HEK293 (cell line): ENCODE data around the gene GMPPB.

Experiments used
- CTCF ChIA-PET: fragments of 350-600 bp; formaldehyde crosslinking; extraction: SDS; loops from one replicate; lab custom pipeline; 2021; ENCODE audit warnings: antibody characterized with exemption; lab: Yijun Ruan, JAX
- POLR2A ChIA-PET: fragments of 300-600 bp; formaldehyde crosslinking; extraction: SDS; loops from one replicate; lab custom pipeline; 2020; ENCODE audit warnings: antibody characterized with exemption, inconsistent platforms; lab: Yijun Ruan, JAX
- H3K27ac ChIP-seq: fragments of 200-500 bp; sonication (Bioruptor generic); 2 replicates; pipeline ENCODE4 v1.5.1; 2014; ENCODE audit warnings: low read depth, low read length, control low read depth, inconsistent platforms; ENCODE audit errors: extremely low read depth
- H3K36me3 ChIP-seq, 2 experiments: fragments of 200-500 bp in 1 of 2; sonication (Bioruptor generic) in 1 of 2; 1 replicate in 1 of 2; 2 replicates in 1 of 2; pipeline ENCODE4 v1.5.1; 2014 to 2017; ENCODE audit warnings: inconsistent platforms in 2 of 2, low read length in 2 of 2; ENCODE audit not compliant: control insufficient read depth in 2 of 2, insufficient read depth in 1 of 2
- H3K4me1 ChIP-seq: fragments of 200-500 bp; sonication (Bioruptor generic); 2 replicates; pipeline ENCODE4 v1.5.1; 2014; ENCODE audit warnings: mild to moderate bottlenecking, low read length, inconsistent platforms; ENCODE audit not compliant: control insufficient read depth, insufficient read depth
- H3K4me3 ChIP-seq: 2 replicates; pipeline ENCODE4 v1.5.1; 2011; ENCODE audit warnings: low read depth, mild to moderate bottlenecking, control low read depth, low read length, moderate library complexity
- H3K9me3 ChIP-seq: fragments of 200-500 bp; sonication (Bioruptor generic); 2 replicates; pipeline ENCODE4 v1.5.1; 2014; ENCODE audit warnings: low read depth, low read length, inconsistent platforms; ENCODE audit not compliant: control insufficient read depth, insufficient read depth
- IKZF3 ChIP-seq: fragments of 450-650 bp; IDR thresholded peaks from 2 replicates; pipeline ENCODE4 v1.5.0; 2018; ENCODE audit warnings: missing biosample characterization, mild to moderate bottlenecking, missing genetic modification characterization, moderate library complexity
- KLF9 ChIP-seq: fragments of 450-650 bp; formaldehyde crosslinking; IDR thresholded peaks from 2 replicates; pipeline ENCODE4 v1.5.1; 2016; ENCODE audit warnings: missing biosample characterization, missing genetic modification characterization, low read depth
- PRDM1 ChIP-seq: fragments of 450-650 bp; formaldehyde crosslinking; IDR thresholded peaks from 2 replicates; pipeline ENCODE4; 2016; ENCODE audit warnings: missing biosample characterization, missing genetic modification characterization
- PRDM4 ChIP-seq: fragments of 450-650 bp; formaldehyde crosslinking; IDR thresholded peaks from 2 replicates; pipeline ENCODE4 v1.5.1; 2017; ENCODE audit warnings: missing biosample characterization, missing genetic modification characterization
- REPIN1 ChIP-seq: fragments of 450-650 bp; formaldehyde crosslinking; IDR thresholded peaks from 2 replicates; pipeline ENCODE4 v1.5.1; 2017; ENCODE audit warnings: missing biosample characterization, missing genetic modification characterization, low read depth
- TCF7L2 ChIP-seq: IDR thresholded peaks from 2 replicates; pipeline ENCODE4 v1.6.1; 2011; ENCODE audit warnings: low read depth, mild to moderate bottlenecking, inconsistent platforms, low read length, moderate library complexity, borderline replicate concordance
- ZBTB11 ChIP-seq: fragments of 450-650 bp; formaldehyde crosslinking; conservative IDR thresholded peaks from 2 replicates; pipeline ENCODE4 v1.5.1; 2016; ENCODE audit warnings: low read depth, missing biosample characterization, missing genetic modification characterization
- ZBTB17 ChIP-seq: fragments of 450-650 bp; formaldehyde crosslinking; IDR thresholded peaks from 2 replicates; pipeline ENCODE4 v1.5.1; 2016; ENCODE audit warnings: missing biosample characterization, missing genetic modification characterization
- ZBTB21 ChIP-seq: fragments of 450-650 bp; formaldehyde crosslinking; IDR thresholded peaks from 2 replicates; pipeline ENCODE4 v1.5.1; 2017; ENCODE audit warnings: missing biosample characterization, missing genetic modification characterization
- ZNF18 ChIP-seq: fragments of 450-650 bp; formaldehyde crosslinking; IDR thresholded peaks from 2 replicates; pipeline ENCODE4 v1.5.1; 2016; ENCODE audit warnings: missing biosample characterization, missing genetic modification characterization
- ZNF214 ChIP-seq: fragments of 450-650 bp; formaldehyde crosslinking; IDR thresholded peaks from 2 replicates; pipeline ENCODE4 v1.5.1; 2017; ENCODE audit warnings: missing biosample characterization, mild to moderate bottlenecking, missing genetic modification characterization, borderline replicate concordance
- ZNF311 ChIP-seq: fragments of 450-650 bp; formaldehyde crosslinking; IDR thresholded peaks from 2 replicates; pipeline ENCODE4 v1.5.1; 2017; ENCODE audit warnings: missing biosample characterization, missing genetic modification characterization, borderline replicate concordance
- ZNF324 ChIP-seq: fragments of 450-650 bp; formaldehyde crosslinking; IDR thresholded peaks from 2 replicates; pipeline ENCODE4 v1.5.1; 2016; ENCODE audit warnings: missing biosample characterization, missing genetic modification characterization
- ZNF366 ChIP-seq: fragments of 450-650 bp; formaldehyde crosslinking; conservative IDR thresholded peaks from 2 replicates; pipeline ENCODE4 v1.5.1; 2016; ENCODE audit warnings: missing biosample characterization, missing genetic modification characterization
- ZNF473 ChIP-seq: fragments of 450-650 bp; formaldehyde crosslinking; IDR thresholded peaks from 2 replicates; pipeline ENCODE4 v1.5.1; 2017; ENCODE audit warnings: missing biosample characterization, missing genetic modification characterization
- ZNF549 ChIP-seq: fragments of 450-650 bp; IDR thresholded peaks from 2 replicates; pipeline ENCODE4 v1.5.1; 2018; ENCODE audit warnings: missing biosample characterization, missing genetic modification characterization, mild to moderate bottlenecking, inconsistent platforms, moderate library complexity
- ZNF600 ChIP-seq: fragments of 450-650 bp; formaldehyde crosslinking; IDR thresholded peaks from 2 replicates; pipeline ENCODE4 v1.5.1; 2016; ENCODE audit warnings: missing biosample characterization, missing genetic modification characterization
- ZNF704 ChIP-seq: fragments of 450-650 bp; formaldehyde crosslinking; IDR thresholded peaks from 2 replicates; pipeline ENCODE4 v1.5.1; 2016; ENCODE audit warnings: missing biosample characterization, missing genetic modification characterization
- ZSCAN4 ChIP-seq: fragments of 450-650 bp; formaldehyde crosslinking; IDR thresholded peaks from 2 replicates; pipeline ENCODE4 v1.5.1; 2017; ENCODE audit warnings: missing biosample characterization, missing genetic modification characterization
- ZXDB ChIP-seq: fragments of 450-650 bp; formaldehyde crosslinking; IDR thresholded peaks from 2 replicates; pipeline ENCODE4 v1.5.1; 2016; ENCODE audit warnings: missing biosample characterization, missing genetic modification characterization

Gene GMPPB

GRCh38 chr3:49704629-49705028 is 19.1 kb downstream of the GMPPB start (continued):
- no peak for TF ChIP-seq ZSCAN4 (tag by site-specific recombination)
- TF ChIP-seq PRDM1 (tag by site-specific recombination): no peak
- no peak for TF ChIP-seq ZBTB11
- no peak for TF ChIP-seq ZNF311 (tag by site-specific recombination)
- no peak for TF ChIP-seq IKZF3 (tag by site-specific recombination)
- TF ChIP-seq ZNF549 (tag by site-specific recombination): no peak
- TF ChIP-seq ZNF473 (tag by site-specific recombination): no peak

- Histone ChIP-seq H3K9me3 (no peaks in the 10 kb centered on the region), H3K27ac (no peak overlapping the region), H3K36me3 (peaks cover 0 to 87% of the 10 kb centered on the region in 2 experiments; a peak in 2 of 3 replicates), H3K4me3 (no peak overlapping the region), H3K4me1 (no peaks in the 10 kb centered on the region)
- POLR2A ChIA-PET: no interaction called here
- no peak for TF ChIP-seq ZBTB21 (tag by site-specific recombination)
- TF ChIP-seq PRDM4: no peak
- TF ChIP-seq ZNF600 (tag by site-specific recombination): no peak
- TF ChIP-seq TCF7L2: no peak
- TF ChIP-seq ZNF18 (tag by site-specific recombination): no peak
- TF ChIP-seq ZBTB17: no peak
- no peak for TF ChIP-seq ZNF366 (tag by site-specific recombination)
- no peak for TF ChIP-seq KLF9 (tag by site-specific recombination)
- TF ChIP-seq REPIN1 (tag by site-specific recombination): no peak
- no peak for TF ChIP-seq ZNF214
- TF ChIP-seq ZNF704: no peak
- no peak for TF ChIP-seq ZNF324 (tag by site-specific recombination)
- TF ChIP-seq ZXDB (tag by site-specific recombination): no peak
- CTCF ChIA-PET: interaction anchor here (0.7 to 4.7 kb wide), 3 partner anchors 15 to 135 kb away, joined by 4 to 36 read pairs (median 4); no protein-coding TSS in a partner anchor
Observed at GRCh38 chr3:49703956-49704355, 19.8 kb downstream of the GMPPB start.
